Iris pigment epithelial cell (primary cell): ENCODE results near the gene NME9.

Experiments used
- DNase-seq: peaks from one replicate; pipeline ENCODE4 v3.0.0-alpha.2; 2011; ENCODE audit warnings: low read depth

NME9 gene

DNA sequence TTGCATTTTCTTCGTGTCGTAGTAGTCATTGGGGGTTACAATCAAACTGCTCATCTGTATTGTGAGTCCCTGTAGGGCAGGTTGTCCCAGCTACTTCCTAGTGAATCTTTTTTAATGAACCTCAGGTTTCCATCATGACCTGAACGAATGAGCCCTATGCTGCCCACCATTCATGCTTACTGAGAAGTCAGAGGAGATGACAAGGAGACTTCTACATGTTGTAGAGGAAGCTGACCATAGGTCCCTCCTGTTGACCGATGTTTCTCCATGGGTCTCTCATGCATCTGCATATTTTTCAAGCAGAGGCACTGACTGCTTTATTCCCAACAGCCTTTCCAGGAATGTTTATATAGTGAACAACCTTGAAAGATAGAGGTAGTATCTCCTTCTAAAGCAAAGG lies 5.0 kb upstream of the NME9 start:
- DNase-seq: no peak

DNA sequence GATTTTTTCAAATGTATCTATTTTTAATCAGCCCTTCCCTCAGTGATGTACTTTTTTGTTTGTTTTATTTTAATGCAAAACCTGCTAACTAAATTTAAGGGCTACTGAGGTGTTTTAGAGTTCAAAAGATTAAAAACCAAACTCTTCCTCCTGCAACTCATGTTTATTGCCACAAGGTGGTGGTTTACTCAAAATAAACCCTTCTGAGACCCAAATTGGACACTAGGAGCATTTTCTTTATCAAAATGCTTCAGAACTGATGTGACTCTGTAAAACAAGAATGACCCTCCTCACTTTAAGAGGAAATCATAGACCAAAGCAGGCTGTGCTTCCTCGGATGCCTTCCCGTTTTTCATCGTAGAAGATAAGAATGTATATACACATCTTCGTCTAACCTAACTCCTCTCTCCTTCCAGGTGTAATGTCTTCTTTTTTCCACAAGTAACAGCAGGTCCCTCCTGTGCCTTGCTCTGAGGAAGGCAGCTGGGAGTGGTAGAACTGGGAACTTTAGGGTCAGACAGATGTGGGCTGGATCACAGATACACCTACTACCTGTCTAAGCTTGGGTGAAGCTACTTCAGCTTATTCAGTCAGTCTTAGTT lies 2.9 kb upstream of the NME9 start:
- peak; percentile 52 for DNase-seq

DNA sequence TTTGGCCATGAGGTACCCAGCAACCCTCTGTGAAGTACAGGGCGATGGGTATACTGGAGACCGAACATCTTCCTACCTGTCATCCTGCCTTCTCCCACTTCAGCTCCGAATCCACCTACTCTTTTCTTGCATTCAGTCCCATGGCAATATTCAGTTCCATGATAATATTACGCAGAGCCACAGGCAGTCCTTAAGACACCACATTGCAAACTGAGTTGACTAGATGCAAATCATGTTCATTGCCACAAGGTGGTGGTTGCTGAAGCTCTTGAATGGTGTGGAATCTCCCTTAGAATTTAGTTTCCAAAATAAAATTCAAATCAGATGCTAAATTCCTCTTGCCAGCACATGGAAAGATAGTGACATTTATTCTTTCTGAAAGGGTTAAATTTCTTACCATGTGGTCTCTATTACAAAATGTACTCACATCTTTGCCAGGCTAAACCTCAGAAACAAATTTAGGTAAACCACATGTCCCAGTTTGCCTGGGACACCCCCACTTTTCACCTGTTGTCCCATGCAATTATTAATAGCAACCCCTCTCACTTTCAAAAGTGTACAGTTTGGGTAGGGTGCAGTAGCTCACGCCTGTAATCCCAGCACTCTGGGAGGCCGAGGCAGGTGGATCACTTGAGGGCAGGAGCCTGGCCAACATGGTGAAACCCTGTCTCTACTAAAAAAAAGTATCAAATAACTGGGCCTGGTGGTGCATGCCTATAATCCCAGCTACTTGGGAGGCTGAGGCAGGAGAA lies 1.7 kb upstream of the NME9 start:
- DNase-seq: peak; percentile 41

DNA sequence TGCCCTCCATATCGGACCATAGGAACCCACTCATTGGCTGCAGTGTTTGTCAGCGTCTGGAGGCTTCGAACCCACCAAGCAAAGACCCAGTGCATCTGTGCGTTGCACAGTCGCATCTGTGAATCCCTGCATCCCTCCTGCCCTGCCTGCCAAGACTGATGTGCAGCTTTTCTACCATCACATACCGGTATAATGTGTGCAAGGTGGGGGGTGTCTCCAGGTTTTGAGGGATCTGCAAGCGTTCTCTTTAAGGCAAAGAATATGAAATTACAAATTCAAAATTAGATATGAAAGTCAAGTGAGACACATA lies 288 bp upstream of the NME9 start:
- DNase-seq: no peak

DNA sequence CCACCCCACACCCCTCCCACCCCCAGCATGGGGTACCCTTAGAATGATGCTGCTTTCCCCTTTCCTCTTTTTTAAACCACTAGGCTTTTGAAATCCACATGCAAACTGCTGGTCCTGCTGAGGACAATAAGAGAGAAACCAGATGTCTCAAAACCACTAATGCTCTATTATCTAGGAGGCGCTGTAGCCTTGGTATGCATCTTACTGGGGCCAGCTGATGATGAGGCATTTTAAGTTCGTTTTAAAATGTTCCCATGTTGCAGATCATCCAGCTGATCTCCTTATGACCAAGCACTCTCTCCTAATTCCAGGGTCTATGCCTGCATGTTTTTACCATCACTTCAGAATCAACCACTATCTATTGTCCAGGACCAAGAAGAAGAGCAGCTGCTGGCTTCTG lies 1.3 kb downstream of the NME9 start:
- peak; percentile 44 for DNase-seq

DNA sequence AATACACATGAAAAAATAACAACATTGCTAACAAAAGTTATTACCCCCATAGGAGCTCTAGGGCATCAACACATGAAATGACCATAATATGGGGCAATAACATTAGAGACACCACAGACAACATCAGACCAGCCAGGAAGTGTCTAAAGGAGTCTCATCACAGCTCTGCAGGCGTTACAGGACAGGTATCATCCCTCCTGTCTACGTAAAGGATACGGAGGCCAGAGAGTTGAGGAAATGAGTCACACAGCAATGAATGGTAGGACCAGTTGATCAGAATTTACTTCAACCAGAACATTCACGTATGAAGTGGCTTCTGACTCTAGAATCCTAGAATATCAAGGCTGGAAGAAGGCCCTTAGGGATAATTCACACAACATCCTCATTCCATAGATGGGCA lies 1.8 kb downstream of the NME9 start:
- peak; percentile 30 for DNase-seq

DNA sequence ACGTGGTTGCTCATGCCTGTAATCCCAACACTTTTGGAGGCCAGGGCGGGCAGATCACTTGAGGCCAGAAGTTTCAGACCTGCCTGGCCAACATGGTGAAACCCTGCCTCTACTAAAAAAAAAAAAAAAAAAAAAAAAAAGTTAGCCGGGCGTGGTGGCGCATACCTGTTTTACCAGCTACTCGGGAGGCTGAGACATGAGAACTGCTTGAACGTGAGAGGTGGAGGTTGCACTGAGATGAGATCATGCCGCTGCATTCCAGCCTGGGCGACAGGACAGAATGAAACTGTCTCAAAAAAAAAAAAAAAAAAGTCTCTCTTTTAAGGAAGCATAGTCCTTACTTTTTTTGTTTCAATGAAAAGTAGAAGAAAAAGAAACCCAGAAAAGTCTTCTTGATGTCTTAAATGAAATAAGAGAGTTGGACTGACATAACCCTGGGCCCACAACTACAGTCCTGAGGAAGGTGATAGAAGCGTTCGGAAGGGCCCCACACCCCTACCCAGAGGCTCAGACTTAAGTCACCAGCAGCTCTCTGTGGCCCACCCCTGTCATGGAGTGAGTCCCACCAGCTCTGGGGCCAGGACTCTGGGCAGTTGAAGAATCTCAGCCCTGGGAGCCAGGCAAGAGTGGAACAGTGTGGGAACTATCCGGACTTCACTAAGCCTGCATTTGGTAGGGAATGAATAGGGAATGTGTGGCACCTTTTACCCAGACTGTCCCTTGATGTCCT lies 2.6 kb downstream of the NME9 start:
- no peak for DNase-seq

DNA sequence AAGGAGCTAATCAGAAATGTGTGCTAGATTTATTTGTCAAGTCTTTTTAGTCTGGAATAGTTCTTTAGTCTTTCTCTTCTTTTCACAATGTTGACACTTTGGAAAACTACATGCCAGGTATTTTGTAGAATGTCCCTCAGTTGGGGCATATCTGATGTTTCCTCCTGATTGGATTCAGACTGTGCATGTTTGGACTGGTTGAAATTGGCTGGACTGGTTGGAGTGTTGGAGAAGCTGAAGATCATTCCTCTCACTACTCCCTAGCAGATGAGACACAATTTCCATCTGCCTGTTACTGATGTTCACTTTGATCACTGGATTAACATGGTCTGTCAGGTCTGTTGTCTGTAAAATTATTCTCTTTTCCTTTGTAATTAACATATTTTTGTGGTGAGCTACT lies 3.7 kb downstream of the NME9 start:
- DNase-seq: no peak

DNA sequence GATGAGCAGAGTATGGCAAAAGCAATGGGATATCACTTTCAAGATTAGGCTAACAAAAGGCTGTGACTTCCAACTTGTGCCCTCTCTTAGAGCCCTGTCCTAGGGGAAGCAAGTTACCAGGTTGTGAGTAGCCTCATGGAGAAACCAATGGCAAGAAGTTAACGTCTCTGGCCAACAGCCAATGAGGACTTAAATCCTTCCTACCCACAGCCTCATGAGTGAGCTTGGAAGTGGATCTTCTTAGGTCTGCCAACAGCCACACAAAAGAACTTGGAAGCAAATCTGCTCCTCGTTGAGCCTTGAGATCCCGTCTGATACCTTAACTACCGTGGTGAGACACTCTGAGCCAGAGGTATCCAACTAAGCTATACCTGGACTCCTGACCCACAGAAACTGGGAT lies 5.7 kb downstream of the NME9 start:
- DNase-seq: peak; percentile 11

DNA sequence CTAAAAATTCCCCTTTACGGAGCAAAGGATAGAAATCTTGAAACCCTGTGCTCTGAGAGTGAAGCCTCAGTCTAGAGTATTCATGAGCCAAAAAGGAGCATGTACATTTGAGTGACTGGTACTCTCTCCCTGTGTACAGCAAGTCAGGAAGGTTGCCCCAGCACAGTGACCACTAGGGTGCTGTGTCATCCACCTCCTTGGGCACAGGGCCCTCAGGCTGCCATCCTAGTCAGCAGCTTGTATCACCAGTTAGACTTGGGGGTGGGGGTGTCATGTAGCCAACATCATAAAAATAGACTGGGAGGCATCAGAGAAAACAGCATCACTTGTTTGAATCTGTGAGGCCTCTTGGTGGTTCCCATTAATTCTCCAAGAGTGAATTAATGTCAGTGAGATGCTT lies 12.0 kb downstream of the NME9 start:
- DNase-seq: no peak

DNA sequence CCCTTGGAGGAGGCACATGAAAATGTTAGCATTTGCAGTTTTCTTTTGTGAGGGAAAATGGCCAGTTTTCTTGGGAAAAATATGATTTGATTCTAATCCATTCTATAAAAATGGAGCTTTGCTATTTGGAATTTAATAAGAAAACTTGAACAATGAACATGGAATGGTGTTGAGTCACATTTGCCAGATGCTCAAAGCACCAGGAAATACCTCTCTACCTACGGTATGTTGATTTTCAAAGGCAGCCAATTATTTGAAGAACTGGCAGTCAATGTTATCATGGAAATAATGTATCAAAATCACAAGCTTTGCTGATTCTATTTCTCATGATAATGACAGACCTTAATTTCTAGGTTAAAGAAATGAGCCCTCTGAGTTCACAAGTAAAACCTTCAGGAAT lies 14.9 kb downstream of the NME9 start:
- DNase-seq: peak; percentile 74

DNA sequence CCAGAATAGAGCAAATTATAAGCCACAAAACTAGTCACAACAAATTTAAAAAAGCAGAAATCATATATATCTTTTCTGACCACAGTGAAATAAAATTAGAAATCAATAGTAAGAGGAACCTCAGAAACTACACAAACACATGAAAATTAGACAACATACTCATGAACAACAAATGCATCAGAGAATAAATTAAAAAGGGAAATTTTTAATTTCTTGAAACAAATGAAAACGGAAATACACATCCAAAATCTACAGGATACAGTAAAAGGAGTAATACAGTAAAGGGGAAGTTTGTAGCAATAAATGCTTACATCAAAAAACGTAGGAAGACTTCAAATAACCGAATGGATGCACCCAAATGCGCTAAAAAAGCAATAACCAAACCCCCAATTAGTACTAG lies 19.2 kb downstream of the NME9 start:
- DNase-seq: no peak

DNA sequence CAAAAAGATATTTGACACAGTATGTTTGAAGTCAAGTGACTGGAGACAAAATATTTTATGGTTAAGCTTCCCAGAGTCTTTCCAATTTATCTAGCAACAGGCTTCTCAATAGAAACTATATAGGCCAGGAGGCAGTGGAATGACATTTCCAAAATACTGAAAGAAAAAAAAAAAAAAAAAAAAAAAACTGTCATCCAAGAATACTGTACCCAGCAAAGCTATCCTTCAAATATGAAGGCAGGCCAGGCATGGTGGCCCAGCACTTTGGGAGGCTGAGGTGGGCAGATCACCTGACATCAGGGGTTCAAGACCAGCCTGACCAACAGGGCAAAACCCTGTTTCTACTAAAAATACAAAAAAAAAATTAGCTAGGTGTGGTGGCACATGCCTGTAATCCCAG lies 20.9 kb downstream of the NME9 start:
- no peak for DNase-seq

DNA sequence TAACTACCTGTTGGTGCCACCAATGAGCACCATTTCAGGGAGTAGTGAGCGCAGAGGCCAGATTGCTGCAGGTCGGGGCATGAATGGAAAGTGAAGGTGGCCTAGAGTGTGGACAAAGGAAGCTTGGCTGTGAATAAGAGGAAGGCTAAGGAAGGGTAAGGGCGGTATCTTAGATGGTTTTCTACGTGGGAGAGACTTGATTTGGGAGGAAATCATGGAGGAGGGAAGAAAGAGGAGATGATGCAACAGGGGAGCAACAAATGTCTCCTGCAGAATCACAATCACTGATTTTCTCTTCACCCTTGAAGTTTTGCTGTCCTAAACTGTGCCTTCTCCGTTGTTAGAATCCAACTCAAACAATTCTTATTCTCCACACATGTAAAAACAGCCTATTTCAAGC lies 21.8 kb downstream of the NME9 start:
- no peak for DNase-seq

DNA sequence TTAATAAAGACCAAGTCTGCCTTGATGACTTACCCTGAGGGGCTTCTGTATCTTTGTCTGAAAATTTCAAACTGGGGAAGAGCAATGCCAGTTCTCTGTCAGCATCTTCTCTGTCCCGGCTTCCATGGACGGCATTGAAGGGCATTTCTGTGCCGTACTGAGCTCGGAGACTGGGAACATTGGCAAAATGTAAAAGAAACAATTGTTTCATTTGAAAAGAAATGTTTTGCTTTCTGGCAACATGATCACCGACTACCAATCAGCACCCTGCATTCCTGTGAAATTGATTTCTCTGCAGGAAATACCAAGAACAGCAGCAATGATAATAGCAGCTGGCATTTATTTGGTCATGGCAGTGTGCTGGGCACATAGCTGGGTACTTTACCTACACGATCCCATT lies 26.2 kb downstream of the NME9 start:
- DNase-seq: no peak

DNA sequence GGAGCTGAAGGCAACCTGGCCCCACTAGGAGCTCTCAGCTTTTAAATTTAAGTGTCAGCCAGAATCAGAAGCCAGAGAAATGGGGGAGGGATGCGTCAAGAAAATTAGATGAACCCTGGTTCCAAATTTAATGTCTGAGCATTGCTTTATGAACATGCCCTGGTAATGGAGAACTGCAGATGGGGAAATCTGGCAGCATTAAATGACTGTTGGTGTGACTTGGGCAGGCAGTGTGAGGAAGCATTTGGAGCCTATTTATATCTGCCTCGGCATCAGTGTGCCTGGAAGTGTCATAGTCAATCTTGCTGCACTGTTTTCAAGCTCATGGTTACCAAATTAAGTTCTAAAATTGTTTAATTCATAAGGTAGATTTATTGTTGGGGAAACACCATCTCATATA lies 29.0 kb downstream of the NME9 start:
- DNase-seq: no peak

DNA sequence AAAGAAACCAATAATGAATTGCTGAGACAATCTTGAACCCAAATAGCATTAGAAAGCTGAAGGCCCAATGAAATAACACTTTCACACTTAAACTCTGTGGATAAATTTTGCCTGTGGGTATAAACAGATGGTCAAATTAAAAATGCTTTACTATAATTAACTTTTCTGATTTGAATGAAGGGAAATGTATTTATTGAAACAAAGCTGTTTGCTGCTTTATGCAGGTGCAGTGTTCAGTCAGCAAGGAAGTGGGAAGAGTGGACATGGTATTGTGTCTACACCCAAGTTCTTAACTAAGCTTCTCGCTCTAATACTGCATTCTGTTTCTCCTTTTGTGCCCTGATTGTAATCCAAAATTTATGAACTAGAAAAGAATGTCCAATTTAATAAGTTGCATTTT lies 31.8 kb downstream of the NME9 start:
- DNase-seq: no peak

DNA sequence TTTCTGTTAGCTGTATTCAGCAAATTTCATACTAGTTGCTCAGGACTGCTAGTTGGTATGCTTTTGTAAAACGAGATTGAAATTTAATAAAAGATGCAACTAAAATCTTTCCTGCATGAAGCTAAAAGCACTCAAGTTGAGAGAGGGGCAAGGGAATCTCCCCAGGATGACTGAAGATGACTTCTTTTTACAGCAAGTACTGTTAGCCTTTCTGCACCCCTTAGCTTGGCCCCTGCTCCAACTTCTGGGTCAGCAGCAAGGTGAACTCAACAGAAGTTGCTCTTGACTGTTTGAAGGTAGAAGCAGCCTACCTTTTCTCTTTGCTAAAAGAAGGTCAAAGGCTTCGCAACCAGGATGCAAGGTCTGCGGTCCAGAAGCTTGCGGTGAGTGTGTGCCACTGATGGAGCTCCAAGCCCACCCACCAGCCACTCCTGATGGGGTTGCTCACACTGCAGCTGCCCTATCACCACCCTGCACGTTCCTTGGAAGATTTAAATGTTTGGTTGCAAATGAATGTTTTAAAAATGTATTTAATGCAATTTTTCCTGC lies 32.5 kb downstream of the NME9 start:
- no peak for DNase-seq

DNA sequence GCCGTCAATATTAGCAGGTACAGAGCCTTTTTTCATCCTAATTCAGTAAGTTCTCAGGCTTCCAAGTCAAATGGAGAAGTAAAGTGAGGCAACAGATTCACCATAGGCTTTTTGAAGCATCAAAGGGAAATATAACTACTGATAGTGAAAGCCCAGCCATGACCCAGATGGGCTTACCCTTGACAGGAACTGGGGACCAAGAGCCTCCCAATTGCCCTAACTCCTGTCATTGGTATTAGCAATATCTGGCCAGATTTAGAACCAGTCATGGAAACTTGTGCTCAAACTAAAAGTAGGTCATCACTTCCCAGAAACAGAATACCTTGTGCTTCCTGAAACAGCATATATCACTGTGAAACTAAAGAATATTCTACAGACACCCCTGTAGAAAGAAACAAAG lies 33.0 kb downstream of the NME9 start:
- no peak for DNase-seq

DNA sequence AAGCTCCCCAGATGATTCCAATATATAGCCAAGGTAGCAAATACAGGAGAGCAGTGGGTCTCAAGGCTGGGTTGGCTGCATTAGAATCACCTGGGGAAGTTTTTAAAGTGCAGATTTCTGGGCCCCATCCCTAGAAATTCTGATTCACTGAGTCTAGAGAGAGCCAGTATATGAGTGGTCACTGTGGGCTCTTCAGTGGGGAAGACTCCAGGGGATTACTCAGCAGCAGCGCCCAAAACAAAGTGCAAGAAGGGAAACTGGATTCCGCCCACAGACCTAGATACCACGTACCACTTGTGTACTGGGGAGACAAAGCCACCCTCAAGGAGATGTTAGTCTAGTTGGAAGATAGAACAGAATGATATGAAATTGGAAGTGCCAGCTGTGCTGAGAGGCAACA lies 40.0 kb downstream of the NME9 start:
- DNase-seq: no peak

DNA sequence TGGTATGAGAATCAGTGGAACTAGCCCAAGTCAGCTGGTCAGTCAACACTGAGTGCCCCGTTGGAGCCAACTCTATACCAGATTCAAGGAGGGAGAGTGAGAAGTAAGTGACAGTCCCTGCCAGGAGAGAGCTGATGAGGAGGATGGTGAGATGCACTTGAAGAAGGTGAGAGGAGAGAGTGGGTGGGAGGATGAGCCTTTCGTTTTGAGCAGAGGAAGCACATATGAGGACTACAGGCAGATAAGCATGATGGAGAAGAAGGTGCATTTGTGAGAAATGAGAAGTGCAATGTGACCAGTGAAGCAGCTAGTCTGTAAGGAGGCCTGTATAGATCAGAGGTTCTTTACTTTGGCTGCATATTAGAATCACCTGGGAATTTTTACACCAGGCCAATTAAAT lies 40.4 kb downstream of the NME9 start:
- DNase-seq: no peak

DNA sequence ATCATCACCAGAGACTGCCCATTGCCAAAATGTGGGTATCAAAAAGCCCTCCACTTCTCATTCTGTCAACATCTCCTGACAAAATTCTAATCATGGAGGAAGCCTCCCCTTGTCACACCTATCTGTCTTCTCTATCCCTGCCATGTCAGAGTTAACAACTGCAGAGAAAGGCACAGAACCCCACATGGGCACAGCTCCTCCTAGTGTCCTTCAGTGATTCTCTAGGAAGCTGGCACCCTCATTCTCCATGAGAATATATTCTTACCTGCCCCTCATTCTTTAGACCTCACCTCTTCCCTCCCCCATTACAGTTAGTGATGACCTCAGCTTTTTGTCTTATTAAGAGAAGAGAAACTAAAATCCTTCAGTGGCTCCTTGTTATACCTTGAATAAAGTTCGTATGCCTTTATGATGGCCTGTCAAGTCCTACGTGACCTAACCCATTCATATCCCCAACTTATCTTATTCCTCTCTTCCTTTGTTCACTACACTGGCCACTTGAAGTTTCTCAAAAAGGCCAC lies 44.6 kb downstream of the NME9 start:
- DNase-seq: no peak

DNA sequence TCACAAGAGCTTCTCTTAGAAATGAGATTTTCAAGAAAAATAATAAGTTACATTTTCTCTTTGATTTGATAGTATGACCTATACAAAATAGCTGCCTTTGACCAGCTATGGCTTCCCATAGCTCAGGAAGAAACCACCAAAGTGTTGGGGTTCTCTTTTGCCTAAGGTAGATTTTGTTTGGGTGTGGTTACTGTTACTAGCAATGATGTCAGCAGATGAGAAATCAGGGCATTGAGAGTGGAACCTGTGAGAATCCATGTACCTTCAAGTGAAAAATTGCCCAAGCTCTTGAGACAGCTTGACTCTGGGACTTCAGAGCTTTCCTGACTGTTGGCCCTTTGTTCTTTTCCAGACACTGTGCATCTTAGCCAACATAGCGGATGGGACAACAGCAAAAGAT lies 45.6 kb downstream of the NME9 start:
- DNase-seq: no peak
